Testis (tissue), 3 donors: ENCODE results near the gene TNKS1BP1. TPM values are rescaled to one million over a fixed set of nuclear protein-coding genes. Genes with fewer than 3 reads are reported as not detected.

Experiments used
- DNase-seq: peaks from one replicate; pipeline ENCODE4 v3.0.0-alpha.2; 2019
- H3K27ac ChIP-seq, 2 donors: fragments of 200-600 bp; sonication (generic); one replicate each; pipeline ENCODE4 v1.5.1; 2019
- H3K27me3 ChIP-seq: fragments of 200-600 bp; sonication (generic); one replicate; pipeline ENCODE4 v1.5.1; 2019
- H3K36me3 ChIP-seq: fragments of 200-600 bp; sonication (generic); one replicate; pipeline ENCODE4 v1.5.1; 2017; ENCODE audit warnings: low read depth; ENCODE audit errors: missing control alignments
- H3K4me1 ChIP-seq: fragments of 200-600 bp; sonication (generic); one replicate; pipeline ENCODE4 v1.5.1; 2019
- H3K4me3 ChIP-seq, 2 donors: fragments of 200-600 bp; sonication (generic); one replicate each; pipeline ENCODE4 v1.5.1; 2017 to 2019
- H3K9me3 ChIP-seq: fragments of 200-600 bp; sonication (generic); one replicate; pipeline ENCODE4 v1.5.1; 2017
- CTCF ChIP-seq, 3 experiments: fragments of 450-650 bp in 2 of 3; fragments of 200-600 bp in 1 of 3; sonication (generic) in 1 of 3; IDR thresholded peaks; one replicate each; pipeline ENCODE4 v1.5.1; 2016 to 2019; ENCODE audit warnings: antibody characterized with exemption in 3 of 3, mild to moderate bottlenecking in 2 of 3, moderate library complexity in 1 of 3
- POLR2A ChIP-seq: fragments of 450-650 bp; IDR thresholded peaks from one replicate; pipeline ENCODE4 v1.6.1; 2017; ENCODE audit warnings: antibody characterized with exemption, mild to moderate bottlenecking, moderate library complexity
- WGBS, 2 donors: methylation state at CpG; one replicate each; pipeline ENCODE4 v1.1.5; 2018; 5-methylcytosine and 5-hydroxymethylcytosine counted together
- intact Hi-C: fragments of 100-400 bp; cut with DNase I; formaldehyde crosslinking; loops from one replicate; pipeline ENCODE4 v1.15.1; 2023; ENCODE audit warnings: low total_unique reads
- polyA plus RNA-seq: library from polyadenylated mRNA; stranded (reverse); fragments of 350-450 nt; fragmentation: Illumina TruSeq; extraction: RNeasy Lipid Tissue Mini Kit (QIAGEN cat#74804); gene quantifications from one replicate; pipeline ENCODE4 v1.2.3, GENCODE V29; 2014; ENCODE audit warnings: low read depth, low replicate concordance; ENCODE audit not compliant: insufficient read depth
- total RNA-seq, 2 donors: library from RNA; depleted of rRNA; stranded (reverse); fragments of >200 nt; gene quantifications; one replicate each; pipeline ENCODE4 v1.2.3, GENCODE V29; 2016

TNKS1BP1 gene
- total and polyA plus RNA-seq, 3 donors from 2014 or later = 62.3 to 99.4 (median 85.2) TPM

- Histone ChIP-seq H3K4me1 (peaks cover 40% of the 10 kb centered on the region), H3K9me3 (no peaks in the 10 kb centered on the region)
- intact Hi-C loops = no loop called here
Measured at GRCh38 chr11:57324154-57324885, 432 bp downstream of the TNKS1BP1 start.

GRCh38 chr11:57323855-57324153 lies 948 bp downstream of the TNKS1BP1 start:
- Histone ChIP-seq H3K27ac (peak overlapping the region; percentile 84 to 98), H3K36me3 (no peaks in the 10 kb centered on the region), H3K4me3 (peak overlapping the region; percentile 88 to 90), H3K27me3 (no peaks in the 10 kb centered on the region), H3K9me3 (no peaks in the 10 kb centered on the region), H3K4me1 (peaks cover 41% of the 10 kb centered on the region)
- intact Hi-C loops = no loop called here
- 4 to 9% methylated on average over 3 to 9 of the region's 9 CpGs for whole genome bisulfite sequencing, 2 donors
- no peak for DNase-seq
- no peak for TF ChIP-seq CTCF (IDR thresholded peaks at IDR 0.05)

More at GRCh38 chr11:57324154-57324885, 432 bp downstream of the TNKS1BP1 start:
- Histone ChIP-seq H3K36me3 (no peaks in the 10 kb centered on the region), H3K4me3 (peak overlapping the region; percentile 88 to 90), H3K27me3 (no peaks in the 10 kb centered on the region), H3K27ac (peak overlapping the region; percentile 84 to 98)
- 2% methylated on average over 15 to 46 of the region's 64 CpGs for WGBS, 2 donors
- TF ChIP-seq POLR2A (no peak), CTCF (IDR thresholded peaks at IDR 0.05) (no peak)
- DNase-seq = peak; percentile 43

DNA sequence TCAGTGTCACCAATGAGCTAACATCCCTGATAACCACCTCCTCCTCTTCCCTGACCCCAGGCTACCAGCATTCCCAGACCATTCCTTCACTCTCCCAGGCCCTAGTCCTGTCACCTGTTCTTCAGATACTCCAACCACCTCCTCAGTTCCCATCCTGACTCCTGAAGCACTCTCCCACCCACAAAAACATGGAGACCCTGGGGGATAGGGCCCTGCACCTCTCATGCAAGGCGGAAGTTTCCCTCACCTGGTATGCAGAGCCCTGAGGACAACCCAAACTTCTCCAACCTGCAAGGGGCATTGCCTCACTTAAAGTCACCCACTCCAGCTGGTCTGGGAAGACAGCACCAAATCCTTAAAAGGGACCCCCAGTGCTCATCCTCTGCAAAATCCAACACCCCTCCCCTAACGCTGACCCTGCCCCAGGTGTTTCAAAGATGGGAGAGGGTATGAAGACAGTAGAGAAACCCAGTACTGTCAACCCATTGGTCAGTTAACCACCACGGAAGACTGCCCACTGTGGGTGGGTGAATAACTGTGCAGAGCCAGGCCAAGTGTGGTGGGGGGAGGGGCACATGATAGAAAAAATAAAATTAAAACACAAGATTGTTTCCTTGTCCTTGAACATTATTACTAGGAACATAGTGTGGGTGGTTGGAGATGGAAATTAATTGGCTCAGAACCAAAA lies 1.4 kb downstream of the TNKS1BP1 start:
- H3K27ac ChIP-seq = peak overlapping the region; percentile 84 to 98
- no peaks in the 10 kb centered on the region for H3K36me3 ChIP-seq
- H3K4me1 ChIP-seq = peaks cover 46% of the 10 kb centered on the region
- intact Hi-C loops = no loop called here
- H3K27me3 ChIP-seq = no peaks in the 10 kb centered on the region
- no peaks in the 10 kb centered on the region for H3K9me3 ChIP-seq
- WGBS, 2 donors = 42 to 47% methylated on average over 3 of the region's 3 CpGs
- TF ChIP-seq POLR2A (no peak), CTCF (IDR thresholded peaks at IDR 0.05) (no peak)
- H3K4me3 ChIP-seq = peak overlapping the region; percentile 88 to 90
- peak; percentile 44 for DNase-seq

- Histone ChIP-seq H3K9me3 (no peaks in the 10 kb centered on the region), H3K4me3 (peak overlapping the region in 1 of 2 donors; percentile 88), H3K4me1 (peaks cover 54% of the 10 kb centered on the region), H3K27me3 (no peaks in the 10 kb centered on the region), H3K27ac (peak overlapping the region; percentile 84 to 98), H3K36me3 (no peaks in the 10 kb centered on the region)
- no peak for TF ChIP-seq POLR2A
- TF ChIP-seq CTCF (IDR thresholded peaks at IDR 0.05) = no peak
- WGBS, 2 donors = 14 to 16% methylated on average over 13 of the region's 13 CpGs
- peak; percentile 91 for DNase-seq
- intact Hi-C loops = no loop called here
Measured at GRCh38 chr11:57322256-57323166, 2.2 kb downstream of the TNKS1BP1 start.
